ENCODE results near the gene CDAN1. TPM values are rescaled to one million over a fixed set of nuclear protein-coding genes. Genes with fewer than 3 reads are reported as not detected.

The CDAN1 gene
- total and polyA plus RNA-seq, 2 of the 4 experiments (the other 2 are of a cell fraction): 4.7 to 5.6 TPM

DNA sequence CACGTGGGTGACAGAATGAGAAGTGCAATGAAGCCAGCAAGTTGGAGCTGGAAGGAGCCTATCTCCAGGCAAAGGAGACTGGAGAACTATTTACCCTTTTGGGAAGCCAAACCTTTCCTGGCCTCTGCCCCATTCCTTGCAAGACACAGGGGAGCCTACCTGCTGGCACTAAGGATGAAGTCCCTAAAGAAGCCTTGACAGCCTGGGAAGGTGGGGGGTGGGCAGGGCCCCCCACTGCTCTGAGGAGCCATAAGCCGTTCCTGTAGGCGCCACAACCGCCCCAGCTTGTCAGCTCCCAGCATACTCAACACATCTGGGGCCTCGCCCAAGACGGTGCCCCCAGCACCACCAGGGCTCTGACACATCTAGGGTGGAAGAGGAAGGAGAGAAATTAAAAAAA is 5.5 kb downstream of the CDAN1 start:
- Histone ChIP-seq H2BK15ac (ENCODE audit: low read depth, low read length) (no peak overlapping the region), H2AFZ (replicated peaks; ENCODE audit: low read length, poor library complexity) (no peak overlapping the region), H2BK20ac (ENCODE audit: low read depth, low read length) (no peak overlapping the region), H3K36me3 (ENCODE audit: control insufficient read depth, insufficient read depth, low read length) (peaks cover 76% of the 10 kb centered on the region), H3K79me1 (ENCODE audit: low read depth in 1 of 2, low read length in 2 of 2) (peaks cover 19 to 20% of the 10 kb centered on the region in 2 experiments), H4K5ac (ENCODE audit: low read depth, low read length) (no peak overlapping the region), H2BK5ac (ENCODE audit: low read depth, low read length, poor library complexity, severe bottlenecking) (no peak overlapping the region), H3K23ac (ENCODE audit: low read depth, low read length) (no peak overlapping the region), H2AK5ac (ENCODE audit: low read depth, low read length) (no peak overlapping the region), H3K9me3 (ENCODE audit: control insufficient read depth, insufficient read depth, low read length) (no peaks in the 10 kb centered on the region), H3K9me1 (ENCODE audit: insufficient read depth, low read length) (peaks cover 11% of the 10 kb centered on the region; the same call in 1 of the 2 replicates), H3K4me1 (ENCODE audit: control insufficient read depth, insufficient read depth, low read length) (peaks cover 5% of the 10 kb centered on the region), H3K27ac (ENCODE audit: insufficient read depth, low read length) (no peak overlapping the region), H4K20me1 (ENCODE audit: insufficient read depth, low read length) (peaks cover 11% of the 10 kb centered on the region; the same call in 1 of the 2 replicates), H3K4ac (ENCODE audit: low read depth, low read length) (no peak overlapping the region), H3K4me2 (ENCODE audit: low read depth, low read length) (no peak overlapping the region), H3K27me3 (ENCODE audit: control insufficient read depth, insufficient read depth, low read length) (no peaks in the 10 kb centered on the region), H3K18ac (ENCODE audit: low read depth, low read length) (no peak overlapping the region), H3K4me3 (ENCODE audit: insufficient read depth, low read depth, low read length) (no peak overlapping the region), H2AK9ac (replicated peaks; ENCODE audit: low read depth, low read length, poor library complexity) (no peak overlapping the region), H3K9ac (ENCODE audit: low read depth, low read length) (no peak overlapping the region), H2BK120ac (ENCODE audit: low read depth, low read length) (no peak overlapping the region), H4K8ac (ENCODE audit: low read depth in 2 of 2, low read length in 2 of 2) (no peak overlapping the region), H3K14ac (replicated peaks; ENCODE audit: low read depth, low read length) (no peak overlapping the region), H4K91ac (ENCODE audit: insufficient read depth, low read depth, low read length) (no peak overlapping the region), H3K56ac (ENCODE audit: extremely low read depth, insufficient read depth, low read length) (no peak overlapping the region)
- TF ChIP-seq RCOR1 (IDR thresholded peaks at IDR 0.05; ENCODE audit: insufficient replicate concordance, low read length): no peak
- TF ChIP-seq SMC3 (IDR thresholded peaks at IDR 0.05; ENCODE audit: low read depth, low read length): no peak
- TF ChIP-seq, protein P1, sequence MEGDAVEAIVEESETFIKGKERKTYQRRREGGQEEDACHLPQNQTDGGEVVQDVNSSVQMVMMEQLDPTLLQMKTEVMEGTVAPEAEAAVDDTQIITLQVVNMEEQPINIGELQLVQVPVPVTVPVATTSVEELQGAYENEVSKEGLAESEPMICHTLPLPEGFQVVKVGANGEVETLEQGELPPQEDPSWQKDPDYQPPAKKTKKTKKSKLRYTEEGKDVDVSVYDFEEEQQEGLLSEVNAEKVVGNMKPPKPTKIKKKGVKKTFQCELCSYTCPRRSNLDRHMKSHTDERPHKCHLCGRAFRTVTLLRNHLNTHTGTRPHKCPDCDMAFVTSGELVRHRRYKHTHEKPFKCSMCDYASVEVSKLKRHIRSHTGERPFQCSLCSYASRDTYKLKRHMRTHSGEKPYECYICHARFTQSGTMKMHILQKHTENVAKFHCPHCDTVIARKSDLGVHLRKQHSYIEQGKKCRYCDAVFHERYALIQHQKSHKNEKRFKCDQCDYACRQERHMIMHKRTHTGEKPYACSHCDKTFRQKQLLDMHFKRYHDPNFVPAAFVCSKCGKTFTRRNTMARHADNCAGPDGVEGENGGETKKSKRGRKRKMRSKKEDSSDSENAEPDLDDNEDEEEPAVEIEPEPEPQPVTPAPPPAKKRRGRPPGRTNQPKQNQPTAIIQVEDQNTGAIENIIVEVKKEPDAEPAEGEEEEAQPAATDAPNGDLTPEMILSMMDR (conservative IDR thresholded peaks at IDR 0.05; ENCODE audit: low read depth, low read length): no peak
- TF ChIP-seq CEBPB (IDR thresholded peaks at IDR 0.05; ENCODE audit: low read depth, low read length): no peak
- TF ChIP-seq MAZ (IDR thresholded peaks at IDR 0.05; ENCODE audit: borderline replicate concordance, low read depth, low read length): no peak
- no peak for TF ChIP-seq RAD21 (IDR thresholded peaks at IDR 0.05; ENCODE audit: low read length)
- TF ChIP-seq NFE2L2 (IDR thresholded peaks at IDR 0.05; ENCODE audit: low read depth, low read length): no peak
- no peak for TF ChIP-seq FOS (IDR thresholded peaks at IDR 0.05; ENCODE audit: low read depth, low read length)
- TF ChIP-seq RFX5 (IDR thresholded peaks at IDR 0.05; ENCODE audit: low read depth, low read length): no peak
- no CpG with 5 or more reads among the region's 6 CpGs for WGBS, 2 experiments (ENCODE audit: extremely low coverage in 2 of 2, insufficient read length in 1 of 2)
- DNase-seq: no peak
- in situ Hi-C loops (cut with MboI; ENCODE audit: low sequenced_read_pairs) (no loop called here), dilution Hi-C loops (cut with HindIII; ENCODE audit: low sequenced_read_pairs, unreplicated experiment) (no loop called here), intact Hi-C loops (cut with micrococcal nuclease) (no loop called here)
- POLR2A ChIA-PET (ENCODE audit: unreplicated experiment): no interaction called here
- CTCF ChIA-PET: no interaction called here
- ATAC-seq (ENCODE audit: low read depth): no peak
- BruUV-seq (replicated peaks): no TSS peak

Measured in IMR-90 (cell line).